Panc1 (cell line): ENCODE data around the gene C1orf141. TPM values are rescaled to one million over a fixed set of nuclear protein-coding genes. Genes with fewer than 3 reads are reported as not detected.

Experiments used
- ATAC-seq: fragments of 200-7000 bp; cut with Tn5 transposase; 2 replicates; pipeline ENCODE4 v1.9.1; 2020; ENCODE audit warnings: mild to moderate bottlenecking, moderate library complexity
- BruUV-seq: library from RNA; stranded (reverse); fragments of 400-500 nt; replicated peaks from 2 replicates; lab custom pipeline; 2021; lab: Mats Ljungman, UMichigan
- CTCF ChIA-PET: fragments of 300-600 bp; sonication (Branson Sonifier 250); formaldehyde crosslinking; loops from one replicate; lab custom pipeline; 2022; ENCODE audit warnings: antibody characterized with exemption; lab: Charles Lee
- POLR2A ChIA-PET: fragments of 300-600 bp; sonication (Branson Sonifier 250); formaldehyde crosslinking; loops from one replicate; lab custom pipeline; 2022; ENCODE audit warnings: antibody characterized with exemption; lab: Charles Lee
- DNase-seq: peaks from one replicate; pipeline ENCODE4 v3.0.0-alpha.2; 2010; ENCODE audit warnings: low read depth, low spot score
- H3K27ac ChIP-seq: 2 replicates; pipeline ENCODE4 v1.5.1; 2011; ENCODE audit warnings: mild to moderate bottlenecking, low read length, inconsistent platforms
- H3K27me3 ChIP-seq: fragments of 200-500 bp; sonication (Bioruptor generic); 2 replicates; pipeline ENCODE4 v1.6.0; 2014; ENCODE audit warnings: low read length, inconsistent platforms; ENCODE audit not compliant: control insufficient read depth, insufficient read depth
- H3K36me3 ChIP-seq: fragments of 200-500 bp; sonication (Bioruptor generic); 2 replicates; pipeline ENCODE4 v1.5.1; 2014; ENCODE audit warnings: inconsistent platforms, mild to moderate bottlenecking, low read length, moderate library complexity; ENCODE audit not compliant: control insufficient read depth, insufficient read depth
- H3K4me1 ChIP-seq: 2 replicates; pipeline ENCODE4 v1.5.1; 2011; ENCODE audit warnings: inconsistent platforms, mild to moderate bottlenecking, low read length, moderate library complexity; ENCODE audit not compliant: control insufficient read depth, insufficient read depth
- H3K4me3 ChIP-seq, 2 experiments: 2 replicates each; pipeline ENCODE4 v1.5.1; 2011 to 2012; ENCODE audit warnings: low read depth in 2 of 2, low read length in 2 of 2, mild to moderate bottlenecking in 2 of 2, inconsistent platforms in 1 of 2, moderate library complexity in 1 of 2
- H3K9me3 ChIP-seq: fragments of 200-500 bp; sonication (Bioruptor generic); 2 replicates; pipeline ENCODE4 v1.5.1; 2014; ENCODE audit warnings: low read depth, mild to moderate bottlenecking, inconsistent platforms, low read length, moderate library complexity; ENCODE audit not compliant: control insufficient read depth, insufficient read depth
- POLR2AphosphoS5 ChIP-seq: IDR thresholded peaks from 2 replicates; pipeline ENCODE4 v1.6.1; 2012; ENCODE audit warnings: mild to moderate bottlenecking, low read depth, low read length, moderate library complexity
- SIN3A ChIP-seq: IDR thresholded peaks from 2 replicates; pipeline ENCODE4 v1.6.1; 2012; ENCODE audit warnings: low read depth, mild to moderate bottlenecking, low read length, moderate library complexity, borderline replicate concordance; ENCODE audit not compliant: insufficient read depth
- TCF7L2 ChIP-seq: IDR thresholded peaks from 2 replicates; pipeline ENCODE4 v1.6.1; 2011; ENCODE audit warnings: mild to moderate bottlenecking, low read depth, low read length, inconsistent platforms
- in situ Hi-C: cut with HindIII; loops from 2 replicates; pipeline ENCODE4 v1.10.0; 2016; ENCODE audit warnings: low sequenced_read_pairs, low pct_unique_long_range_greater_than_20kb
- intact Hi-C: fragments of 100-400 bp; cut with micrococcal nuclease; formaldehyde crosslinking; loops from one replicate; pipeline ENCODE4 v1.10.0; 2022; ENCODE audit not compliant: unreplicated experiment
- total RNA-seq: library from RNA; stranded (reverse); gene quantifications from one replicate; pipeline ENCODE4 v1.2.1, GENCODE V29; 2021; ENCODE audit not compliant: unreplicated experiment
- TF ChIP-seq, protein P1 (sequence below), 2 experiments: IDR thresholded peaks; 2 replicates each; pipeline ENCODE4 v1.6.1; 2011 to 2012; ENCODE audit warnings: low read depth in 2 of 2, control low read depth in 1 of 2, low read length in 1 of 2, mild to moderate bottlenecking in 1 of 2, moderate library complexity in 1 of 2; ENCODE audit not compliant: insufficient read depth in 1 of 2
- TF ChIP-seq, protein P2 (sequence below): fragments of 450-650 bp; IDR thresholded peaks from 2 replicates; pipeline ENCODE4 v1.5.1; 2017; ENCODE audit warnings: mild to moderate bottlenecking

Gene C1orf141
- total RNA-seq, 1 experiment from 2014 or later = not detected

DNA sequence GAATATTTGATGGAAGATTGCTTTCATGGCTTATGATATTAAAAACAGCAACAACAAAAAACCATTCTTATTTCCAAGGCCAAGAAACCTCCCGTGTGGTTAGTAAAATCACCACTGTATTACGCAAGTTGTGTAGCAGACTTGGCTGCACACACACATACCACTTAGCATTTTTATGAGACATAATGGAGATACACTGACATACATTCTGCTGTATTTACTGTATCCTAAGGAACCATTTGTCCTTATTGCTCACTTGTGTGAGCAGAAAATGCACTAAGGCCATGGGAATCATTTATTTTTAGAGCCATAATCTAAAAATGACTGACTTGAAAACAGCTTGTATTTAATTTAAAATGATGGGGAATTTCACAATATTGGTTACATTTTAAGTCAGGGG is 584 bp upstream of the C1orf141 start:
- POLR2A ChIA-PET = no interaction called here
- no peaks in the 10 kb centered on the region for H3K9me3 ChIP-seq
- H3K4me1 ChIP-seq = no peaks in the 10 kb centered on the region
- H3K4me3 ChIP-seq = no peak overlapping the region
- in situ Hi-C loops = no loop called here
- no peaks in the 10 kb centered on the region for H3K27me3 ChIP-seq
- CTCF ChIA-PET = no interaction called here
- H3K36me3 ChIP-seq = no peaks in the 10 kb centered on the region
- H3K27ac ChIP-seq = no peak overlapping the region
- ATAC-seq (no peak), DNase-seq (no peak)
- intact Hi-C loops = no loop called here
- BruUV-seq = no TSS peak
- TF ChIP-seq, protein P1, sequence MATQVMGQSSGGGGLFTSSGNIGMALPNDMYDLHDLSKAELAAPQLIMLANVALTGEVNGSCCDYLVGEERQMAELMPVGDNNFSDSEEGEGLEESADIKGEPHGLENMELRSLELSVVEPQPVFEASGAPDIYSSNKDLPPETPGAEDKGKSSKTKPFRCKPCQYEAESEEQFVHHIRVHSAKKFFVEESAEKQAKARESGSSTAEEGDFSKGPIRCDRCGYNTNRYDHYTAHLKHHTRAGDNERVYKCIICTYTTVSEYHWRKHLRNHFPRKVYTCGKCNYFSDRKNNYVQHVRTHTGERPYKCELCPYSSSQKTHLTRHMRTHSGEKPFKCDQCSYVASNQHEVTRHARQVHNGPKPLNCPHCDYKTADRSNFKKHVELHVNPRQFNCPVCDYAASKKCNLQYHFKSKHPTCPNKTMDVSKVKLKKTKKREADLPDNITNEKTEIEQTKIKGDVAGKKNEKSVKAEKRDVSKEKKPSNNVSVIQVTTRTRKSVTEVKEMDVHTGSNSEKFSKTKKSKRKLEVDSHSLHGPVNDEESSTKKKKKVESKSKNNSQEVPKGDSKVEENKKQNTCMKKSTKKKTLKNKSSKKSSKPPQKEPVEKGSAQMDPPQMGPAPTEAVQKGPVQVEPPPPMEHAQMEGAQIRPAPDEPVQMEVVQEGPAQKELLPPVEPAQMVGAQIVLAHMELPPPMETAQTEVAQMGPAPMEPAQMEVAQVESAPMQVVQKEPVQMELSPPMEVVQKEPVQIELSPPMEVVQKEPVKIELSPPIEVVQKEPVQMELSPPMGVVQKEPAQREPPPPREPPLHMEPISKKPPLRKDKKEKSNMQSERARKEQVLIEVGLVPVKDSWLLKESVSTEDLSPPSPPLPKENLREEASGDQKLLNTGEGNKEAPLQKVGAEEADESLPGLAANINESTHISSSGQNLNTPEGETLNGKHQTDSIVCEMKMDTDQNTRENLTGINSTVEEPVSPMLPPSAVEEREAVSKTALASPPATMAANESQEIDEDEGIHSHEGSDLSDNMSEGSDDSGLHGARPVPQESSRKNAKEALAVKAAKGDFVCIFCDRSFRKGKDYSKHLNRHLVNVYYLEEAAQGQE (IDR thresholded peaks at IDR 0.05; ENCODE audit: insufficient read depth in 1 of 2, low read depth in 2 of 2, low read length in 1 of 2) = no peak
- TF ChIP-seq, protein P2, sequence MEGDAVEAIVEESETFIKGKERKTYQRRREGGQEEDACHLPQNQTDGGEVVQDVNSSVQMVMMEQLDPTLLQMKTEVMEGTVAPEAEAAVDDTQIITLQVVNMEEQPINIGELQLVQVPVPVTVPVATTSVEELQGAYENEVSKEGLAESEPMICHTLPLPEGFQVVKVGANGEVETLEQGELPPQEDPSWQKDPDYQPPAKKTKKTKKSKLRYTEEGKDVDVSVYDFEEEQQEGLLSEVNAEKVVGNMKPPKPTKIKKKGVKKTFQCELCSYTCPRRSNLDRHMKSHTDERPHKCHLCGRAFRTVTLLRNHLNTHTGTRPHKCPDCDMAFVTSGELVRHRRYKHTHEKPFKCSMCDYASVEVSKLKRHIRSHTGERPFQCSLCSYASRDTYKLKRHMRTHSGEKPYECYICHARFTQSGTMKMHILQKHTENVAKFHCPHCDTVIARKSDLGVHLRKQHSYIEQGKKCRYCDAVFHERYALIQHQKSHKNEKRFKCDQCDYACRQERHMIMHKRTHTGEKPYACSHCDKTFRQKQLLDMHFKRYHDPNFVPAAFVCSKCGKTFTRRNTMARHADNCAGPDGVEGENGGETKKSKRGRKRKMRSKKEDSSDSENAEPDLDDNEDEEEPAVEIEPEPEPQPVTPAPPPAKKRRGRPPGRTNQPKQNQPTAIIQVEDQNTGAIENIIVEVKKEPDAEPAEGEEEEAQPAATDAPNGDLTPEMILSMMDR = no peak
- TF ChIP-seq TCF7L2 (no peak), POLR2AphosphoS5 (no peak), SIN3A (no peak)

DNA sequence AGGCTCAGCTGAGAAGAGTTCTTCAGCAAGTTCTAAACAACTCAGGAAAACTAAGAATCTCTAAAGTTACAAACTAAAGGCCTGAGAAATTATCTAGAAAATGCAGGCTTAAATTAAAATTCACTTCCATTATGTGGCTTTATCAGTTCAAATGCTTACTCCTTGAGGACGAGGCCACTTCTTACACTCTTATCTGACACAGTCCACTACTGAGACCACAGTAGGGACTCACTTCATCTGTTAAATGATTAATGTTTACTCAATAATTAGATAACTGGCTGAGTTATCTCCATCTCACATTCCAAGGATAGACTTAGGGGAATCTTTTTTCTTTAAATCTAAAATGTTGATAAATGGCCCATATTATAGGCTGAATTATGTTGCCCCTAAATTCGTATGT is 1.6 kb downstream of the C1orf141 start:
- TF ChIP-seq SIN3A (no peak), POLR2AphosphoS5 (no peak), TCF7L2 (no peak)
- TF ChIP-seq, protein P2 = no peak
- TF ChIP-seq, protein P1 (IDR thresholded peaks at IDR 0.05; ENCODE audit: insufficient read depth in 1 of 2, low read depth in 2 of 2, low read length in 1 of 2) = no peak
- in situ Hi-C loops (no loop called here), intact Hi-C loops (no loop called here)
- Histone ChIP-seq H3K4me3 (no peak overlapping the region), H3K9me3 (no peaks in the 10 kb centered on the region), H3K36me3 (no peaks in the 10 kb centered on the region), H3K27ac (no peak overlapping the region), H3K27me3 (no peaks in the 10 kb centered on the region), H3K4me1 (no peaks in the 10 kb centered on the region)
- no TSS peak for BruUV-seq
- POLR2A ChIA-PET = no interaction called here
- CTCF ChIA-PET = no interaction called here
- ATAC-seq (no peak), DNase-seq (no peak)
